Endodermal cell (in vitro differentiated cells): ENCODE measurements around the gene CDON. TPM values are rescaled to one million over a fixed set of nuclear protein-coding genes. Genes with fewer than 3 reads are reported as not detected.

Experiments used
- DNase-seq: peaks from one replicate; pipeline ENCODE4 v3.0.0-alpha.2; 2017
- H3K27ac ChIP-seq: 2 replicates; pipeline ENCODE4 v1.5.1; 2013; ENCODE audit warnings: mild to moderate bottlenecking, low read depth, low read length, moderate library complexity
- H3K27me3 ChIP-seq: 2 replicates; pipeline ENCODE4 v1.6.1; 2013; ENCODE audit warnings: mild to moderate bottlenecking, low read length, moderate library complexity; ENCODE audit not compliant: insufficient read depth, control insufficient read depth, poor library complexity, severe bottlenecking
- H3K36me3 ChIP-seq: 2 replicates; pipeline ENCODE4 v1.7.0; 2013; ENCODE audit warnings: mild to moderate bottlenecking, low read length, moderate library complexity; ENCODE audit not compliant: control insufficient read depth, insufficient read depth
- H3K4me1 ChIP-seq: one replicate; pipeline ENCODE4 v1.7.0; 2013; ENCODE audit warnings: low read length; ENCODE audit not compliant: control insufficient read depth, insufficient read depth
- H3K4me3 ChIP-seq: 2 replicates; pipeline ENCODE4 v1.5.1; 2013; ENCODE audit warnings: mild to moderate bottlenecking, low read length, moderate library complexity
- H3K9ac ChIP-seq: 2 replicates; pipeline ENCODE4 v1.6.1; 2013; ENCODE audit warnings: mild to moderate bottlenecking, low read length, moderate library complexity; ENCODE audit not compliant: poor library complexity, severe bottlenecking; ENCODE audit errors: extremely low read depth
- H3K9me3 ChIP-seq: 2 replicates; pipeline ENCODE4 v1.6.1; 2013; ENCODE audit warnings: mild to moderate bottlenecking, low read length, moderate library complexity; ENCODE audit not compliant: control insufficient read depth
- H3K27ac Mint-ChIP-seq: 2 replicates; pipeline ENCODE4 v1.8.0; 2020; ENCODE audit warnings: mixed read lengths
- H3K27me3 Mint-ChIP-seq: 2 replicates; pipeline ENCODE4 v1.8.0; 2021; ENCODE audit warnings: mild to moderate bottlenecking, mixed read lengths; ENCODE audit not compliant: insufficient read depth
- H3K36me3 Mint-ChIP-seq: 2 replicates; pipeline ENCODE4 v1.8.0; 2020; ENCODE audit warnings: low read depth, mixed read lengths
- H3K4me1 Mint-ChIP-seq: 2 replicates; pipeline ENCODE4 v1.8.0; 2020; ENCODE audit warnings: mixed read lengths
- H3K4me3 Mint-ChIP-seq: 2 replicates; pipeline ENCODE4 v1.8.0; 2020; ENCODE audit warnings: mild to moderate bottlenecking, moderate library complexity, mixed read lengths
- H3K9me3 Mint-ChIP-seq: 2 replicates; pipeline ENCODE4 v1.8.0; 2020; ENCODE audit warnings: mild to moderate bottlenecking, mixed read lengths
- WGBS, 2 experiments: methylation state at CpG; one replicate each; pipeline versions ENCODE4 v1.1.5 to v1.1.7; 2013; ENCODE audit warnings: missing lambda C conversion rate in 2 of 2, mixed read lengths in 1 of 2; ENCODE audit not compliant: insufficient coverage in 1 of 2, insufficient read length in 1 of 2; 5-methylcytosine and 5-hydroxymethylcytosine counted together
- total RNA-seq, 2 donors: library from RNA; stranded (reverse); fragmentation: NEBNext Ultra II Directional in 1 of 2; extraction: Animal tissue kit (Norgen Biotek cat#: 25700) in 1 of 2; gene quantifications; 2 replicates in 1 of 2; 3 replicates in 1 of 2; pipeline ENCODE4 v1.2.1, GENCODE V29; 2021
- TF ChIP-seq, protein P1 (sequence below): fragments of 200-600 bp; sonication (generic); conservative IDR thresholded peaks from 2 replicates; pipeline ENCODE4 v1.5.0; 2021; ENCODE audit warnings: antibody characterized with exemption, mild to moderate bottlenecking

CDON gene
- total RNA-seq, 2 donors from 2014 or later, result 19.2 to 24.5 TPM

DNA sequence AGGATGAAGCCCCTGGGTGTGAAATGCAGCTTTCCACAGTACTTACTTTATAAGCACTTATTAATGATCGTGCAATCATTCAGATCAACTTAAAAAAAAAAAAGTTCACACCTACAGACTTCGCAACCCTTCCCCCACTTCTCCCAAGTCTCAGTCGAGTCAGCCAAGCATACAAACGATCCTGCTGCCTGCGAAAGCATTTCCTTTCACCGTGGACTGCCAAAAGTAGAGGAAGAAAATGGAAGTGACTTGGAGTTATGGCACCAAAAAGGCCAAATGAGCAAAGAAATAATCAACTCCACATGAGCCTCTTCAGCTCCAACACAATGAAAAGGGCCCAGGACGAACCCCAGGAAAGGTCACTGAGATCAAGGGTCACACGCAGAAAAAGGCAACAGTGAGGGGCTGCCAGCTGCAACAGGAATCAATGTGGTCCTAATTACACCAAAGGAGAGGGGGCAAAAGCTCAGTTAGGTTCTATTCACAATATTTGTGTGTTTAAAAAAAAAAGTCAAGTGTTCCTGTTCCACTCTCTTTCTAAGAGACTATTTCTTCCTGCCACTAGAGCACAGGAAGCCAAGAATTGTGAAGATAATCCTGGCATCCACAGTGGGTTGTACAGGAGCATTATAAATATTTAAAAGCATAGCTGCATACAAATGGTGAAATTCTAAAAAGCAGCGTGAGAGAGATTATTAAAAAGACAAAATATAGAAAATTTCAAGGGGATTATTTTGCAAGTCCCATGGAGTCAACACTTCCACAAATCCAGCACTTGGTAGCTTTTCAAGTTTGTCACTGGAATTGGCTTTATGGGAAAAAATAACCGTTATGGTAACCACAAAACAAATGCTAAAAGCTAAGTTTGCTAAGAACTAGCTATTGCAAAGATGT lies 28.4 kb downstream of the CDON start:
- Mint-ChIP-seq H3K4me1 (peaks cover 26% of the 10 kb centered on the region), H3K4me3 (no peak overlapping the region), H3K27me3 (no peaks in the 10 kb centered on the region), H3K36me3 (no peaks in the 10 kb centered on the region), H3K9me3 (no peaks in the 10 kb centered on the region), H3K27ac (peak overlapping the region; percentile 35)
- Histone ChIP-seq H3K27ac (peak overlapping the region; percentile 73), H3K4me3 (peak overlapping the region; percentile 31), H3K9ac (no peak overlapping the region), H3K27me3 (no peaks in the 10 kb centered on the region), H3K9me3 (no peaks in the 10 kb centered on the region), H3K4me1 (no peaks in the 10 kb centered on the region), H3K36me3 (no peaks in the 10 kb centered on the region)
- 63 to 70% methylated on average over 4 to 10 of the region's 10 CpGs for WGBS, 2 experiments
- TF ChIP-seq, protein P1, sequence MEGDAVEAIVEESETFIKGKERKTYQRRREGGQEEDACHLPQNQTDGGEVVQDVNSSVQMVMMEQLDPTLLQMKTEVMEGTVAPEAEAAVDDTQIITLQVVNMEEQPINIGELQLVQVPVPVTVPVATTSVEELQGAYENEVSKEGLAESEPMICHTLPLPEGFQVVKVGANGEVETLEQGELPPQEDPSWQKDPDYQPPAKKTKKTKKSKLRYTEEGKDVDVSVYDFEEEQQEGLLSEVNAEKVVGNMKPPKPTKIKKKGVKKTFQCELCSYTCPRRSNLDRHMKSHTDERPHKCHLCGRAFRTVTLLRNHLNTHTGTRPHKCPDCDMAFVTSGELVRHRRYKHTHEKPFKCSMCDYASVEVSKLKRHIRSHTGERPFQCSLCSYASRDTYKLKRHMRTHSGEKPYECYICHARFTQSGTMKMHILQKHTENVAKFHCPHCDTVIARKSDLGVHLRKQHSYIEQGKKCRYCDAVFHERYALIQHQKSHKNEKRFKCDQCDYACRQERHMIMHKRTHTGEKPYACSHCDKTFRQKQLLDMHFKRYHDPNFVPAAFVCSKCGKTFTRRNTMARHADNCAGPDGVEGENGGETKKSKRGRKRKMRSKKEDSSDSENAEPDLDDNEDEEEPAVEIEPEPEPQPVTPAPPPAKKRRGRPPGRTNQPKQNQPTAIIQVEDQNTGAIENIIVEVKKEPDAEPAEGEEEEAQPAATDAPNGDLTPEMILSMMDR, result no peak
- no peak for DNase-seq

DNA sequence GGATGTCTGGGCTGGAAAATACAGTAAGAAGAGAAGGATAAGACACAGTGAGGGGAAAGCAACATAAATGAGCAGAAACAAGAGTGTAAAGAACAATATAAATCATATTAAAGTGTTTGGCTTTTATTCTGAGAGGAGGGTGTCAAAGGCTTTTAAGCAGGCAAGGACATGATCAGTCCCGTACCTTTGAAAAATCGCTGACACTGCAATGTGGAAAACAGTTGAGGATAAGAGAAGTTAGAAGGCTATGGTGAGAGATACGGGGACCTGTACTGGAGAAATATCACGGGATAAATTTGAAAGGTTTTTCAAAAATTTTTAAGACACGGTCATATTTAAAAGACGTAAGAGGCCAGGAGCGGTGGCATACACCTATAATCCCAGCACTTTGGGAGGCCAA lies 30.3 kb downstream of the CDON start:
- Mint-ChIP-seq H3K4me3 (no peak overlapping the region), H3K9me3 (no peaks in the 10 kb centered on the region), H3K27ac (no peak overlapping the region), H3K27me3 (no peaks in the 10 kb centered on the region), H3K36me3 (no peaks in the 10 kb centered on the region), H3K4me1 (peaks cover 25% of the 10 kb centered on the region)
- TF ChIP-seq, protein P1, result no peak
- no peak for DNase-seq
- Histone ChIP-seq H3K27me3 (no peaks in the 10 kb centered on the region), H3K4me3 (no peak overlapping the region), H3K36me3 (no peaks in the 10 kb centered on the region), H3K4me1 (no peaks in the 10 kb centered on the region), H3K9ac (no peak overlapping the region), H3K27ac (no peak overlapping the region), H3K9me3 (no peaks in the 10 kb centered on the region)
- WGBS, 2 experiments, result 86 to 94% methylated on average over 7 of the region's 7 CpGs

DNA sequence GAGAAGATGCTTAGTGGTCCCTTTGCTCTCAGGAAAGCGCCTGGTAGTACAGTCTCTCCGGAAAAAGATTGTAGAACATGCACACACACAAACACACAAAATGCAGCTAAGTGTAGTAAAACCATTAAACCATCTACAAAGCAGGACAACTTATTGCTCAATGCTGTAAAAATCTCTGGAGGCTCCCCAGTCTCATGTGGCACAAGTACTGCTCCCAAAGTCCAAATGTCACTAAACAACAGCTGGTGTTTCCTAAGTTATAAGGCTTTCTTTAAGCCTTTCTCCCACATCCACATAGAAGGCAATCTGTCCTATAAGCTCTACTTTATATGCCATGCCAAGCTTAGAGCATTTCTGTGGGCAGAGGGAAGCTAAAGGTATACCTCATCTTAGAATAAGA lies 32.9 kb downstream of the CDON start:
- Mint-ChIP-seq H3K4me3 (no peak overlapping the region), H3K36me3 (no peaks in the 10 kb centered on the region), H3K9me3 (no peaks in the 10 kb centered on the region), H3K4me1 (peaks cover 28% of the 10 kb centered on the region), H3K27me3 (no peaks in the 10 kb centered on the region), H3K27ac (no peak overlapping the region)
- H3K9me3 ChIP-seq, result no peaks in the 10 kb centered on the region
- no peak overlapping the region for H3K9ac ChIP-seq
- TF ChIP-seq, protein P1, result no peak
- DNase-seq, result no peak
- H3K4me1 ChIP-seq, result no peaks in the 10 kb centered on the region
- no peak overlapping the region for H3K4me3 ChIP-seq
- H3K27ac ChIP-seq, result no peak overlapping the region
- no peaks in the 10 kb centered on the region for H3K36me3 ChIP-seq
- WGBS, 2 experiments, result 89 to 100% methylated on average over 1 to 2 of the region's 2 CpGs
- H3K27me3 ChIP-seq, result no peaks in the 10 kb centered on the region
